Measurements from ENCODE around the gene TESK2. TPM values are rescaled to one million over a fixed set of nuclear protein-coding genes. Genes with fewer than 3 reads are reported as not detected.

Gene TESK2
- total RNA-seq, 2 experiments from 2014 or later: 4.9 to 6.6 TPM

GRCh38 chr1:45444609-45445131 lies 46.3 kb downstream of the TESK2 start:
- no peaks in the 10 kb centered on the region for H4K20me1 ChIP-seq (ENCODE audit: insufficient read depth, low read length)
- no peak overlapping the region for H3K4me2 ChIP-seq (ENCODE audit: low read length)
- TF ChIP-seq, protein P1, sequence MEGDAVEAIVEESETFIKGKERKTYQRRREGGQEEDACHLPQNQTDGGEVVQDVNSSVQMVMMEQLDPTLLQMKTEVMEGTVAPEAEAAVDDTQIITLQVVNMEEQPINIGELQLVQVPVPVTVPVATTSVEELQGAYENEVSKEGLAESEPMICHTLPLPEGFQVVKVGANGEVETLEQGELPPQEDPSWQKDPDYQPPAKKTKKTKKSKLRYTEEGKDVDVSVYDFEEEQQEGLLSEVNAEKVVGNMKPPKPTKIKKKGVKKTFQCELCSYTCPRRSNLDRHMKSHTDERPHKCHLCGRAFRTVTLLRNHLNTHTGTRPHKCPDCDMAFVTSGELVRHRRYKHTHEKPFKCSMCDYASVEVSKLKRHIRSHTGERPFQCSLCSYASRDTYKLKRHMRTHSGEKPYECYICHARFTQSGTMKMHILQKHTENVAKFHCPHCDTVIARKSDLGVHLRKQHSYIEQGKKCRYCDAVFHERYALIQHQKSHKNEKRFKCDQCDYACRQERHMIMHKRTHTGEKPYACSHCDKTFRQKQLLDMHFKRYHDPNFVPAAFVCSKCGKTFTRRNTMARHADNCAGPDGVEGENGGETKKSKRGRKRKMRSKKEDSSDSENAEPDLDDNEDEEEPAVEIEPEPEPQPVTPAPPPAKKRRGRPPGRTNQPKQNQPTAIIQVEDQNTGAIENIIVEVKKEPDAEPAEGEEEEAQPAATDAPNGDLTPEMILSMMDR (conservative IDR thresholded peaks at IDR 0.05; ENCODE audit: low read length): no peak
- no peak for TF ChIP-seq EZH2phosphoT487 (IDR thresholded peaks at IDR 0.05; ENCODE audit: borderline replicate concordance, low read depth, low read length)
- H3K27ac ChIP-seq (ENCODE audit: low read depth, low read length, poor library complexity, severe bottlenecking): no peak overlapping the region
- BruUV-seq (replicated peaks): no TSS peak
- POLR2A ChIA-PET: interaction anchor here (1.2 kb wide), 1 partner anchor 57 kb away, joined by 3 read pairs; no protein-coding TSS in a partner anchor
- H3K4me1 ChIP-seq (ENCODE audit: insufficient read depth, low read length, poor library complexity, severe bottlenecking): no peaks in the 10 kb centered on the region
- no peak overlapping the region for H2AFZ ChIP-seq (ENCODE audit: low read length)
- H3K9me2 ChIP-seq (ENCODE audit: insufficient read depth, low read length): no peaks in the 10 kb centered on the region
- CTCF ChIA-PET (ENCODE audit: unreplicated experiment): no interaction called here
- intact Hi-C loops (cut with micrococcal nuclease; ENCODE audit: unreplicated experiment): no loop called here
- no peak overlapping the region for H3K4me3 ChIP-seq (ENCODE audit: low read depth, low read length, poor library complexity, severe bottlenecking)
- no peaks in the 10 kb centered on the region for H3K9me3 ChIP-seq (ENCODE audit: low read length)
- H3K79me2 ChIP-seq (ENCODE audit: insufficient read depth, low read depth, low read length): no peaks in the 10 kb centered on the region
- H3K36me3 ChIP-seq (ENCODE audit: insufficient read depth, low read length): no peaks in the 10 kb centered on the region
- DNase-seq (ENCODE audit: low spot score): no peak

DNA sequence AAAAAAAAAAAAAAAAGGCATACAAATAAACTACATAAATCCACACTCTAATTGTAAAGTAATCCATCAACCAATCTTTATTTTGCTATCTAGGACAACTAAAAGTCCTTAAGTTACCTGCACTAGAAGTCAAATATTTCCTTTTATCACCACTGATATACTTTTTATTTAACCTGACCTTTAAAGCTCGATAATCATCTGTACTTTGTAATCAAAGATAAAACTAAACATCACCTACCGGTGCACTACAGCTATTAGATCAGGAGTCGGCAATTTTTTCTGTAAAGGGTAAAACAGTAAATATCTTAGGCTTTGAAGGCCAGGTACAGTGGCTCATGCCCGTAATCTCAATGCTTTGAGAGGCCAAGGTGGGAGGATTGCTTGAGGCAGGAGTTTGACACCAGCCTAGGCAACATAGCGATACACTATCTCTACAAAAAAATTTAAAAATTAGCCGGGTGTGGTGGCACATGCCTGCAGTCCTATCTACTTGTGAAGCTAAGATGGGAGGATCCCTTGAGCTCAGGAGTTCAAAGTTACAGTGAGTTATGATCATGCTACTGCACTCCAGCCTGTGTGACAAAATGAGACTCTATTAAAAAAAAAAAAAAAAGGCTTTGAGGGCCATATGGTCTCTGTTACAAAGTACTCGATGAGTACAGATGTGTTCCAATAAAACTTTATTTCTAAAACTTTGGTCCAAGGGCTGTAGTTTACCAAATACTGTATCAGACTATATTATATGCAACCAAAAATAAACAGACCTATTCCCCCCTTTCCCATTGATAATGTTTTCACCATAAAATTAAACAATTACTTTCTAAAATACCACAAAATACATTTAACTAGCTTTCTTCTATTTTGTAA lies 47.1 kb downstream of the TESK2 start:
- CTCF ChIA-PET (ENCODE audit: unreplicated experiment): no interaction called here

More for the DNA sequence above, 47.1 kb downstream of the TESK2 start:
- intact Hi-C loops (cut with micrococcal nuclease; ENCODE audit: unreplicated experiment): no loop called here
- H3K4me3 ChIP-seq (ENCODE audit: low read depth, low read length, poor library complexity, severe bottlenecking): no peak overlapping the region
- no peaks in the 10 kb centered on the region for H3K79me2 ChIP-seq (ENCODE audit: insufficient read depth, low read depth, low read length)
- no peaks in the 10 kb centered on the region for H3K36me3 ChIP-seq (ENCODE audit: insufficient read depth, low read length)
- POLR2A ChIA-PET: interaction anchor here (0.6 to 1.2 kb wide), 6 partner anchors 57 to 1442 kb away, joined by 3 to 10 read pairs (median 4); no protein-coding TSS in a partner anchor
- no peaks in the 10 kb centered on the region for H3K9me2 ChIP-seq (ENCODE audit: insufficient read depth, low read length)
- no TSS peak for BruUV-seq (replicated peaks)
- H2AFZ ChIP-seq (ENCODE audit: low read length): no peak overlapping the region
- no peak for DNase-seq (ENCODE audit: low spot score)
- TF ChIP-seq, protein P1 (conservative IDR thresholded peaks at IDR 0.05; ENCODE audit: low read length): no peak
- TF ChIP-seq EZH2phosphoT487 (IDR thresholded peaks at IDR 0.05; ENCODE audit: borderline replicate concordance, low read depth, low read length): no peak
- no peak overlapping the region for H3K4me2 ChIP-seq (ENCODE audit: low read length)
- no peaks in the 10 kb centered on the region for H3K9me3 ChIP-seq (ENCODE audit: low read length)
- no peaks in the 10 kb centered on the region for H4K20me1 ChIP-seq (ENCODE audit: insufficient read depth, low read length)
- H3K27ac ChIP-seq (ENCODE audit: low read depth, low read length, poor library complexity, severe bottlenecking): no peak overlapping the region
- no peaks in the 10 kb centered on the region for H3K4me1 ChIP-seq (ENCODE audit: insufficient read depth, low read length, poor library complexity, severe bottlenecking)

All from OCI-LY7 (cell line).